HG03469 (cell line): Measurements from ENCODE around the gene REV3L.
"Not testable (repeated sequence)": the region's sequence is repeated elsewhere in the genome, so short reads cannot be mapped to it uniquely, and the experiment has no call there.

ENCODE experiments used
- ATAC-seq: cut with Tn5 transposase; IDR thresholded peaks from one replicate; pipeline ENCODE4 v1.9.1; 2021; ENCODE audit warnings: mild to moderate bottlenecking, moderate library complexity, moderate number of reproducible peaks; ENCODE audit not compliant: unreplicated experiment

REV3L gene

GRCh38 chr6:111482959-111483735 is at the start of gene REV3L:
REV3L (minus strand) TSS chr6:111483218; CDS start chr6:111482888, 330 bp downstream.
- ATAC-seq = peak; percentile 10

GRCh38 chr6:111531185-111531584 is 48.2 kb upstream of the REV3L start:
- ATAC-seq = no peak

- no peak for ATAC-seq
These were observed 47.6 kb upstream of the REV3L start for GRCh38 chr6:111530667-111531066.

GRCh38 chr6:111530218-111530617 is 47.2 kb upstream of the REV3L start:
- ATAC-seq = no peak

- no peak for ATAC-seq
These were observed 44.3 kb upstream of the REV3L start for GRCh38 chr6:111527367-111527766.

GRCh38 chr6:111524735-111525134 is 41.7 kb upstream of the REV3L start:
- no peak for ATAC-seq

- no peak for ATAC-seq
These were observed 41.2 kb upstream of the REV3L start for GRCh38 chr6:111524252-111524651.

GRCh38 chr6:111523484-111524167 is 40.6 kb upstream of the REV3L start:
- ATAC-seq = no peak

GRCh38 chr6:111522393-111523020 is 39.5 kb upstream of the REV3L start:
- ATAC-seq = no peak

- ATAC-seq = no peak
These were observed 38.7 kb upstream of the REV3L start for GRCh38 chr6:111521497-111522270.

GRCh38 chr6:111520524-111520923 is 37.5 kb upstream of the REV3L start:
- ATAC-seq = no peak

GRCh38 chr6:111517965-111518364 is 34.9 kb upstream of the REV3L start:
- ATAC-seq = no peak

- no peak for ATAC-seq
These were observed 32.2 kb upstream of the REV3L start for GRCh38 chr6:111515259-111515658.

GRCh38 chr6:111514531-111514930 is 31.5 kb upstream of the REV3L start:
- not testable (repeated sequence) for ATAC-seq

GRCh38 chr6:111507219-111507618 is 24.2 kb upstream of the REV3L start:
- ATAC-seq = not testable (repeated sequence)

GRCh38 chr6:111505498-111505897 is 22.5 kb upstream of the REV3L start:
- ATAC-seq = not testable (repeated sequence)

GRCh38 chr6:111503660-111504059 is 20.6 kb upstream of the REV3L start:
- no peak for ATAC-seq

GRCh38 chr6:111503194-111503593 is 20.2 kb upstream of the REV3L start:
- ATAC-seq = no peak

GRCh38 chr6:111502154-111502553 is 19.1 kb upstream of the REV3L start:
- no peak for ATAC-seq

- no peak for ATAC-seq
These were observed 16.3 kb upstream of the REV3L start for GRCh38 chr6:111499269-111499793.
